GM12865 (cell line): ENCODE results near the gene TAP2.
"Not testable (repeated sequence)": the region's sequence is repeated elsewhere in the genome, so short reads cannot be mapped to it uniquely, and the experiment has no call there.

Source experiments
- DNase-seq: peaks from one replicate; pipeline ENCODE4 v3.0.0; 2010; ENCODE audit warnings: low read depth
- H3K4me3 ChIP-seq: 2 replicates; pipeline ENCODE4 v1.5.1; 2011; ENCODE audit warnings: mild to moderate bottlenecking, low read depth, low read length, control low read depth
- TF ChIP-seq, protein P1 (sequence below): IDR thresholded peaks from 2 replicates; pipeline ENCODE4 v1.5.1; 2011; ENCODE audit warnings: low read length, control low read depth, low read depth, inconsistent platforms; ENCODE audit not compliant: insufficient read depth; ENCODE audit errors: missing control alignments

The TAP2 gene

DNA sequence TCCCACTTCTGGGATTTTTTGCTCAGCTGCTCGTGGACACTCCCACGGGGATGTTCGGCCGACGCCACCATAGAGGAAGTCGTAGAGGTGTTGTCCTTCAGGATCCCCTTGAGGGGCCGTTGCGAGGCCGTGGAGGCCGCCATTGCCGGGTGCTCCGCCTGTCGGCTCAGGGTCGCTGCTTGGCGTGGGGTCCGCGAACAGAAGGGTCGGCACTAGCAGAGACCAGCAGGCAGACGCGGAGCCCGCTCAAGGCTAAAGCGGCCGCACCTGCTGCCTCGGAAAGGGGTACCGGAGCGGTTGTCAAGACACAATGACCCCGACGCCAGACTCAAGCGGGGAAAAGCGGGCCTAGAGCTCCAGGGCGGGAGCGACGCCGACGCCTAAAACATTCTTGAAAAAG, 41.2 kb upstream of the TAP2 start:
- TF ChIP-seq, protein P1, sequence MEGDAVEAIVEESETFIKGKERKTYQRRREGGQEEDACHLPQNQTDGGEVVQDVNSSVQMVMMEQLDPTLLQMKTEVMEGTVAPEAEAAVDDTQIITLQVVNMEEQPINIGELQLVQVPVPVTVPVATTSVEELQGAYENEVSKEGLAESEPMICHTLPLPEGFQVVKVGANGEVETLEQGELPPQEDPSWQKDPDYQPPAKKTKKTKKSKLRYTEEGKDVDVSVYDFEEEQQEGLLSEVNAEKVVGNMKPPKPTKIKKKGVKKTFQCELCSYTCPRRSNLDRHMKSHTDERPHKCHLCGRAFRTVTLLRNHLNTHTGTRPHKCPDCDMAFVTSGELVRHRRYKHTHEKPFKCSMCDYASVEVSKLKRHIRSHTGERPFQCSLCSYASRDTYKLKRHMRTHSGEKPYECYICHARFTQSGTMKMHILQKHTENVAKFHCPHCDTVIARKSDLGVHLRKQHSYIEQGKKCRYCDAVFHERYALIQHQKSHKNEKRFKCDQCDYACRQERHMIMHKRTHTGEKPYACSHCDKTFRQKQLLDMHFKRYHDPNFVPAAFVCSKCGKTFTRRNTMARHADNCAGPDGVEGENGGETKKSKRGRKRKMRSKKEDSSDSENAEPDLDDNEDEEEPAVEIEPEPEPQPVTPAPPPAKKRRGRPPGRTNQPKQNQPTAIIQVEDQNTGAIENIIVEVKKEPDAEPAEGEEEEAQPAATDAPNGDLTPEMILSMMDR, result no peak
- H3K4me3 ChIP-seq, result no peak overlapping the region

DNA sequence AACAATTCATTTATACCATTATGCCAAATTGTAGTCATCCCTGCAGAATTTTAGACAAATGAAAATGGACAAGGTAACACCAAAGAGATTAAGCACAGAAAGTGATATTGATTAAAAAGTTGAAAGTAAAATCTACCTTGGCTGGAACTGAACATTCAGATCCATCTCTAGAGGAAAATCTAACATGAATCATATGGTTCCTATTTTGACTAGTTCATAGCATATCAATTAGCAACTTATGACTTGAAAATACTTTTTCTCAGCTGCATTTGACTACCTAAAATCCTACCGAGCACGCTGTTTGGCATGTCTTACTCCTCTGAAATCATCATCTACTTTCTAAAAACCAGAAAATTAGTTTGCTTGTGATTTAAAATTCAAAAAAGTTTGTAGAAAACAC, 38.1 kb upstream of the TAP2 start:
- no peak overlapping the region for H3K4me3 ChIP-seq
- TF ChIP-seq, protein P1, result no peak
- DNase-seq, result no peak

More for the DNA sequence above, 41.2 kb upstream of the TAP2 start:
- DNase-seq, result no peak

DNA sequence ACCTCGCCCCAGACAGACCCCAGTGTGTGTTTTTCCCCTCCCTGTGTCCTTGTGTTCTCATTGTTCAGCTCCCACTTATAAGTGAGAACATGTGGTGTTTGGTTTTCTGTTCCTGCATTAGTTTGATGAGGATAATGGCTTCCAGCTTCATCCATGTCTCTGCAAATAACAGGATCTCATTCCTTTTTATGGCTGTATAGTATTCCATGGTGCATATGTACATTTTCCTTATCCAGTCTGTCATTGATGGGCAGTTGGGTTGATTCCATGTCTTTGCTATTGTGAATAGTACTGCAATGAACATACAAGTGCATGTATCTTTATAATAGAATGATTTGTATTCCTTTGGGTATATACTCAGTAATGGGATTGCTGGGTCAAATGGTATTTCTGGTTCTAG, 35.4 kb upstream of the TAP2 start:
- not testable (repeated sequence) for DNase-seq, H3K4me3 ChIP-seq

DNA sequence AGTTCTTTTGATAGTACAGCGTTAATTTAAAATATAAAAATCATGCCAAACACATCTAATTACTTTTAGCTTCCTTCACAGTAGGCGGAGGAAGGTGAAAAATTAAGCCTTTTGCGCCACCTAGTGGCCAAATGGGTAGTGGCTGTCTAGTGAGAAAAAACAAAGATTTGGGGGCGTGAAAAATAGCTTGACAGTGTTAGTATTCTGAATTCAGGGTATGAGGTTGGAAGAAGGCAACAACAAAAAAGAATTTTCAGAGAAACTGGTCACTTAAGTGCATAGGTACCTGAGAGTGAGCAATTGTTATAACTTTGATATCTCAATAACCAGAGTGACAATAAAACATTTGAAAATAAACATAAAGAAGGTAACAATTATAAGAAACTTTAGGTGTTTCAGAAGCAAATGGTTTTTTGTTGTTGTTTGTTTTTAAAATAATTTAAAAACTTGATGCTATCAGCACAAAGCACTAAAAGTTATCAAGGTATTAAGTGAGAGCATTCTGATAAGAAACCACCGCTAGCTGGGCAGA, 29.8 kb upstream of the TAP2 start:
- no peak overlapping the region for H3K4me3 ChIP-seq
- TF ChIP-seq, protein P1, result peak; percentile 70
- DNase-seq, result peak; percentile 88

DNA sequence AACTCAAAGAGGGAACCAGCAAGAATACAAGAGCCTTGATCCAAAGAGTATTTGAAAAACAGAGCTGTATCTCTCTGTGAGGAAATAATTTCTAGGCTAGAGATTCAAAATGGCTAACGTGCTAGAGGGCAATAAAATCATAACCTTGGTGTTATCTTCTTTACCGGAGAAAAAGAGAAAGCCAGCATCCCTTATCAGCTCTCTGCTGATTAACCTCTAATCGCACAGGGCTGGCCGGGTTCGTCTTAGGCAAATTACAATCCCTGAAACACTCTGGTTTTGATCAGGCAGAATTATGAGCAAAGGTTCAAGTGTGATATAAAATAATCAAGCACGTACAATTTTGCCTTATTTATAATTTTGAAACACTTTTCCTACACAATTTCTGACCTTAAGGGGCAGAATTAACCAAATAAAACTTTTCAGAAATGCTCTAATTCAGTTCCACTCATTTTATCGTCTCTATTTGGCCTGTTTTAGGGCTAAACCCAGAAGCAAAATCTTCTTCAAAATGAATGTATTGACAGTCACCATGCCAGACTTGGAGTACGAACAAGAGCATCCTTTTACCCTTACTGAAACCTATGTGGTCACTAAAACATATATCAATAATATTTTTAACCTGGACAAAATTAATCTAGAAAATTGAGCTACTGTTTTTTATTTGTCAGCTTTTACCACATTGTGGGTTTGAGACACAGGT, 29.2 kb upstream of the TAP2 start:
- no peak for DNase-seq
- TF ChIP-seq, protein P1, result no peak
- no peak overlapping the region for H3K4me3 ChIP-seq

DNA sequence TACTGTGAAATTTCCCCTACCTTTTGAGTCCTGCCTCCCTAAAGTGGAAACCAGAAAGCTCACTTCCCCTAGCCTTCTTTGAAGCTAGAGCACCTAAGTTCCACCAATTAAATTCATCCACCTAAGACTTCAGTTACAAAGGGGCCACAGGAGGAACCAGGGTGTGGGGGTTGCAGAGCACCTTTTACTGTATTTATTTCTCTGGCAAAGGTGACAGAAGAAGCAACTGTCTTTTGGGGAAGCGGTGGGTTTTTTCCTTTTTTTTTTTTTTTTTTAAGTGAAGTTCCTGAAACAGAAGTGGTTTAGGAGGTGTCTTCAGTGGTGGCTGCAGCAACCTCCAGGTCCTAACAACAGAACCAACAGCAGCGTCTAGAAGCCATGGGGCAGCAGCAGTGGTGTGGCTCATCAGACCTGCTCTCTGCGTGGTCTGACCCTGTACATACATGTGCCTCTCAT, 28.5 kb upstream of the TAP2 start:
- TF ChIP-seq, protein P1, result no peak
- peak; percentile 62 for DNase-seq
- H3K4me3 ChIP-seq, result no peak overlapping the region

DNA sequence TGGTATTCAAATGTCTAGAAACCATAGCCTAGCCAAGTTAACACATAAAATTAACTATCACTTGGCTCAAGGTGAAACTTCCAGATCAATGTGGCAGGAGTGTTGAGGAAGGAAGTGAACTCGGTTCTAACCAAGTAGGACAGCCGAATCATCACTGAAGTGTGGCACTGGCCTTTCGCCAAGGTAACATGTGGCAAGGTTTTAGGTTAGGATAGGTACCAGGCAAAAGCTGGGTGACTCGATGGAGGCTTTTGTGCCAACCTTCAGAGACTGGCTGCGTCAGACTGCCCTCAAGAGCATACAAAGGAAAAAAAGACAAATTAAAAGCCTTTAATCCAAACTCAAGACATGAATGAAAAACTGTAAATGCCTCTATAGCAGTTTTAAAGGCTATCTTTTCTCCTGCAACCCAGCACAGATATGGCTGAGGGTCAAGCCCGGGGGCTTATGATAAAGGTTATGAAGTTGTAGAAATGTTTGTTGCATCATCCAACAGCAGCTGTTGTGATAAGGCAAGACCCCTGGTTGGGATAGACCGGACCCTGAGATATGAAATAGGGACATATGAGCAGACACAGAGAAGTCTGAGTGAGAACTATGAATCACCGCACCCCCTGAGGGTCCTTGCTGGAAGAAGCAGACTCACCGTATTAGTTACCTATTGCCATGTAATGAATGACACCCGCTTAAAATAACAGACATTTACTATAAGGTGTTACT, 27.3 kb upstream of the TAP2 start:
- no peak overlapping the region for H3K4me3 ChIP-seq
- TF ChIP-seq, protein P1, result no peak
- no peak for DNase-seq
